ENCODE results near the gene TNFAIP6. TPM values are rescaled to one million over a fixed set of nuclear protein-coding genes. Genes with fewer than 3 reads are reported as not detected.

TNFAIP6 gene
- total and polyA plus RNA-seq, 2 of the 8 experiments (the other 6 are each of a cell fraction or from before 2014, with no cell fraction given) = 1.1 to 2.0 TPM

DNA sequence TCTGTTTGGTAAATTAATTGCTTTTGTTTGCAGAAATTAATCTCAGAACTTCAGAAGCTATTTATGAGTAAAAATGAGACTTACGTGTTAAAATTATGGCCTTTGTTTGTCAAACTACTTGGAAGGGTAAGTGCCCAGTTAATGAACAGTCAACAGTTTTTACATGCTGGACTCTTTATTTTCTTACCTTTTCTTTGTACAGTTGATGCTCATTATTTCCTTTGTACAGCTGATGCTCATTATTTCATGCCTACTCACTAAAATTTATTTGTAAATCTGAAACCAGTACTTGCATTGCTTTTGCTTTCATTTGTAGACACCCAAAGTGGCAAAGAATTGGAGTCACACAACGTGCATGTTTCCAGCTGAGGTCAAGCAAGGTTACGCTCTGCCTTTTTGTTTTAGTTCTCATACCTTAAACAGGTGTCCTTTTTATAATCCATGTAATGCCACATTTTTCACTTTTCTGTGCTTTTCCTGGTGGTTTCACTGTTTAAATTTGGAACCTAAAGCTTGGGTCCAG is 65.6 kb downstream of the TNFAIP6 start:
- H3K4me1 ChIP-seq (replicated peaks in 1 of 4; ENCODE audit: control insufficient read depth in 3 of 4, insufficient read depth in 4 of 4, low read length in 3 of 4) = no peaks in the 10 kb centered on the region
- TF ChIP-seq SIN3A (conservative IDR thresholded peaks at IDR 0.05 in 1 of 2, IDR thresholded peaks at IDR 0.05 in 1 of 2; ENCODE audit: low read depth in 1 of 2, low read length in 2 of 2) = no peak
- TF ChIP-seq BCL11A (IDR thresholded peaks at IDR 0.05; ENCODE audit: low read depth in 2 of 2, low read length in 2 of 2) = no peak
- TF ChIP-seq SAP30 (IDR thresholded peaks at IDR 0.05; ENCODE audit: insufficient read depth, insufficient replicate concordance, low read length) = no peak
- TF ChIP-seq ZNF274 (IDR thresholded peaks at IDR 0.05; ENCODE audit: borderline replicate concordance, extremely low read depth, low read length) = no peak
- TF ChIP-seq BACH1 (IDR thresholded peaks at IDR 0.05; ENCODE audit: low read length) = no peak
- TF ChIP-seq SP4 (IDR thresholded peaks at IDR 0.05; ENCODE audit: low read length) = no peak
- no peak for TF ChIP-seq RFX5 (IDR thresholded peaks at IDR 0.05; ENCODE audit: borderline replicate concordance, low read depth, low read length)
- no peak for TF ChIP-seq RNF2 (IDR thresholded peaks at IDR 0.05; ENCODE audit: borderline replicate concordance, low read depth, low read length, missing control alignments, poor library complexity, severe bottlenecking)
- no peak for TF ChIP-seq POLR2AphosphoS5 (IDR thresholded peaks at IDR 0.05; ENCODE audit: low read depth, low read length)
- no peak for TF ChIP-seq TCF12 (IDR thresholded peaks at IDR 0.05; ENCODE audit: low read depth, low read length)
- TF ChIP-seq HDAC2 (IDR thresholded peaks at IDR 0.05; ENCODE audit: borderline replicate concordance in 1 of 2, low read depth in 2 of 2, low read length in 2 of 2) = no peak
- TF ChIP-seq JUN (IDR thresholded peaks at IDR 0.05; ENCODE audit: low read depth, low read length) = no peak
- no peak for TF ChIP-seq POLR2A (IDR thresholded peaks at IDR 0.05; ENCODE audit: control extremely low read depth in 1 of 2, low read depth in 2 of 2, low read length in 2 of 2)

More for the DNA sequence above, 65.6 kb downstream of the TNFAIP6 start:
- FAIRE-seq (no peak), DNase-seq (ENCODE audit: low read depth in 1 of 2, low spot score in 2 of 2) (no peak)
- no peak overlapping the region for H3K18ac ChIP-seq (ENCODE audit: extremely low read depth, low read length)
- H2AK5ac ChIP-seq (ENCODE audit: low read depth, low read length) = no peak overlapping the region
- H3K79me2 ChIP-seq (ENCODE audit: control insufficient read depth in 1 of 2, insufficient read depth in 2 of 2, low read length in 2 of 2) = peaks cover 0 to 88% of the 10 kb centered on the region in 2 experiments; a peak in 3 of 4 replicates
- ChIA-PET CTCF (ENCODE audit: partially characterized antibody) (interaction anchor here (0.7 to 6.0 kb wide), 4 partner anchors 10 to 218 kb away, joined by 3 to 40 read pairs (median 3); no protein-coding TSS in a partner anchor), POLR2A (ENCODE audit: partially characterized antibody) (interaction anchor here (1.6 to 4.3 kb wide), 3 partner anchors 10 to 13 kb away, joined by 6 to 39 read pairs (median 7); partner anchors contain the start of gene RIF1)
- no peak overlapping the region for H3K56ac ChIP-seq (replicated peaks; ENCODE audit: insufficient read length, low read depth, low read length)
- peaks cover 8 to 13% of the 10 kb centered on the region in 2 experiments for H4K20me1 ChIP-seq (replicated peaks in 1 of 2; ENCODE audit: control insufficient read depth in 1 of 2, insufficient read depth in 2 of 2, low read length in 2 of 2)
- H4K91ac ChIP-seq (replicated peaks; ENCODE audit: insufficient read length, low read length) = no peak overlapping the region
- no peak overlapping the region for H3K4me3 ChIP-seq (ENCODE audit: extremely low read depth in 1 of 4, insufficient read depth in 2 of 4, low read depth in 3 of 4, low read length in 4 of 4)
- no peak overlapping the region for H4K5ac ChIP-seq (ENCODE audit: insufficient read length, low read depth, low read length)
- H2BK12ac ChIP-seq (ENCODE audit: low read depth, low read length) = no peak overlapping the region
- no peak overlapping the region for H2BK120ac ChIP-seq (replicated peaks; ENCODE audit: low read depth, low read length)
- no peak overlapping the region for H2BK5ac ChIP-seq (ENCODE audit: low read depth, low read length)
- H3K23ac ChIP-seq (ENCODE audit: insufficient read length) = no peak overlapping the region
- no peak overlapping the region for H2BK20ac ChIP-seq (ENCODE audit: low read length)
- no peak overlapping the region for H2BK15ac ChIP-seq (ENCODE audit: low read length)
- no peak overlapping the region for H3K14ac ChIP-seq (ENCODE audit: insufficient read length)
- no peak overlapping the region for H4K8ac ChIP-seq (ENCODE audit: extremely low read depth, insufficient read depth, low read length)
- H3K23me2 ChIP-seq (ENCODE audit: low read depth, low read length) = no peaks in the 10 kb centered on the region
- H3K79me1 ChIP-seq (ENCODE audit: low read depth, low read length) = peaks cover 2% of the 10 kb centered on the region; the same call in 1 of the 2 replicates
- H2AFZ ChIP-seq (ENCODE audit: low read length) = no peak overlapping the region
- H3K36me3 ChIP-seq (ENCODE audit: control insufficient read depth in 2 of 4, insufficient read depth in 4 of 4, low read length in 3 of 4) = peaks cover 28 to 88% (median 50%) of the 10 kb centered on the region in 4 experiments
- no peak overlapping the region for H3K4ac ChIP-seq (replicated peaks; ENCODE audit: insufficient read length, low read depth, low read length)
- H3K9me3 ChIP-seq (ENCODE audit: insufficient read depth in 2 of 2, low read depth in 1 of 2, low read length in 1 of 2) = no peaks in the 10 kb centered on the region
- H3K9ac ChIP-seq (replicated peaks in 1 of 4; ENCODE audit: extremely low read depth in 1 of 4, low read depth in 3 of 4, low read length in 3 of 4) = no peak overlapping the region
- no peak overlapping the region for H3K27ac ChIP-seq (ENCODE audit: low read depth, low read length)
- 91% methylated on average over 3 of the region's 3 CpGs; no CpG with 5 or more reads in 1 of the 2 experiments for WGBS, 2 experiments (ENCODE audit: extremely low coverage in 1 of 2, insufficient coverage in 1 of 2, insufficient read length in 1 of 2, insufficient replicate concordance in 2 of 2, low coverage in 1 of 2, low lambda C conversion rate in 2 of 2, missing lambda C conversion rate in 1 of 2)
- no peak overlapping the region for H3K4me2 ChIP-seq (ENCODE audit: insufficient read depth in 1 of 2, low read depth in 2 of 2, low read length in 2 of 2)
- H3K27me3 ChIP-seq (replicated peaks in 1 of 4; ENCODE audit: control insufficient read depth in 3 of 4, extremely low read depth in 1 of 4, insufficient read depth in 3 of 4, low read length in 3 of 4) = no peaks in the 10 kb centered on the region

All from H1 (cell line).